SK-MEL-5 (cell line): ENCODE results near the gene SULT4A1. TPM values are rescaled to one million over a fixed set of nuclear protein-coding genes. Genes with fewer than 3 reads are reported as not detected.

Experiments
- DNase-seq: peaks from one replicate; pipeline ENCODE4 v3.0.0-alpha.2; 2016; ENCODE audit warnings: low read depth, low spot score
- in situ Hi-C: cut with HindIII; loops from 2 replicates; pipeline ENCODE4 v1.10.0; 2016; ENCODE audit warnings: low sequenced_read_pairs, high pct_unique_total_duplicates, low pct_unique_long_range_greater_than_20kb
- total RNA-seq: library from RNA; depleted of rRNA; stranded (reverse); fragments of >200 nt; shearing (Covaris generic); gene quantifications from 2 replicates; pipeline ENCODE4 v1.2.3, GENCODE V29; 2014

SULT4A1 gene
- total RNA-seq, 1 experiment from 2014 or later: 2.0 TPM

DNA sequence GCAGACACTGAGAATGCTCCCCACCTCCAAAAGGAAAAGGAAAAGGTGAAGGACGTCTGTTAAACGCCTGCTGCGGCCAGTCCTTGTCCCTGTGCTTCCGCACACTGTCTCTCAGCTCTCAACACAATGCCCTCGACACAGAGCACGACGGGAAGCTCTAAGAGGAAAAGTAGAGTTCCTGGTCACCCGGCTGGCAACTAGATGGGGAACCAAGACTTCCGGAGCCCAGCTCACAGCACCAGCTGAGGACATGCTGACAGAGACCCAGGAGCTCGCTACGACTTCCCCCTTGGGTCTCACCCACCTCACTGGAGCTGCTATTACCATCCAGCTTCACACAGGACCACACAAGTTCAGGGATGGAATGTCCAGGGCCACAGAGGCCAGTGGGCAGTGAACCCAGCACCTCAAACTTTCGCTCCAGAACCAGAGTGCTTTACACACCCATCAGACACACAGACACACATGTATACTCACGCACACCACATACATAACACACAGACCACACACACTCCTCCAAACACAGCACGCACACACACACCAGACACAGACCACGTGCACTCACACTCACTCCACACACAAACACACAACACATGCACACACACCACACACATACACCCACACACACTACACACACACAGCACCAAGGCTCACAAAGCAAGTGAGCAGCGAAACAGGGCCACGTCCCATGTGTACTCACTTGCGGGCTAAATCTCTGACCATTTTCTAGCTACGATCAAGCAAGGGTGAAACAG, 9.6 kb downstream of the SULT4A1 start:
- DNase-seq: no peak
- in situ Hi-C loops: no loop called here

DNA sequence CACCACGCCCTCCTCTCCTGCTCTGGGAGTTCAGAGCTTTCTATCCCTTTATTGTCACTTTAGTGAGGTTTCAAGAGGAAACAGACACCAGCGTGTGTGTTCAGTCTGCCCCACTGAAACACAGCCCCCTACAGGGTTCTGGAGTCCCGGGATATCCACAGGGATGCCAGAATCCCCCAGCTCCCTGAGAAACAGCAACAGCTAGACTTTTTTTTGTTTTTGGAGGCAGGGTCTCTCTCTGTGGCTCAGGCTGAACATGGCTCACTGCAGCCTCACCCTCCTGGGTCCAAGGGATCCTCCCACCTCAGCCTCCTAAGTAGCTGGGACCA, 10.4 kb downstream of the SULT4A1 start:
- DNase-seq: no peak
- in situ Hi-C loops: no loop called here

GRCh38 chr22:43851058-43851978, 11.0 kb downstream of the SULT4A1 start:
- DNase-seq: no peak
- in situ Hi-C loops: no loop called here

DNA sequence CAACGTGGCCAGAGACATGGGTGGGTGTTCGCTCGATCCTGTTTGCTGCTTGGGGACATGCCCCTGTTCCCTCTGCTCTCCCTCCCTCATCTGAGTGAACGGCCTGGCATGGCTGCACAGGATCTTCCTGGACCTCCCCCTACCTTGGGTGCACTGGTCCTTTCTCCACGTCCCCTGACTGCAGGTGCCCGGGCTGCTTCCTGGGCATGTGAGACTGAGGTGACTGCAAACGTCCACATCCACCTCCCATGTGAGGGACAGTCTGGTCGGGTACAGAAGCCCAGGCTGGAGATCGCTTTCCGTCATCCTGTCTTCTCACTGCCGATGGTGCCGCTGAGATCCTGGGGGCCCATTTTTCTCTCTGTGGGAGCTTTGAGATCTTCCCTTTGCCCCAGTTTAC, 11.8 kb downstream of the SULT4A1 start:
- no peak for DNase-seq
- in situ Hi-C loops: no loop called here

- in situ Hi-C loops: no loop called here
- DNase-seq: no peak
These were observed 12.6 kb downstream of the SULT4A1 start for GRCh38 chr22:43849731-43850130.

- DNase-seq: peak; percentile 34
- in situ Hi-C loops: no loop called here
These were observed 13.7 kb downstream of the SULT4A1 start for GRCh38 chr22:43848366-43849171.

DNA sequence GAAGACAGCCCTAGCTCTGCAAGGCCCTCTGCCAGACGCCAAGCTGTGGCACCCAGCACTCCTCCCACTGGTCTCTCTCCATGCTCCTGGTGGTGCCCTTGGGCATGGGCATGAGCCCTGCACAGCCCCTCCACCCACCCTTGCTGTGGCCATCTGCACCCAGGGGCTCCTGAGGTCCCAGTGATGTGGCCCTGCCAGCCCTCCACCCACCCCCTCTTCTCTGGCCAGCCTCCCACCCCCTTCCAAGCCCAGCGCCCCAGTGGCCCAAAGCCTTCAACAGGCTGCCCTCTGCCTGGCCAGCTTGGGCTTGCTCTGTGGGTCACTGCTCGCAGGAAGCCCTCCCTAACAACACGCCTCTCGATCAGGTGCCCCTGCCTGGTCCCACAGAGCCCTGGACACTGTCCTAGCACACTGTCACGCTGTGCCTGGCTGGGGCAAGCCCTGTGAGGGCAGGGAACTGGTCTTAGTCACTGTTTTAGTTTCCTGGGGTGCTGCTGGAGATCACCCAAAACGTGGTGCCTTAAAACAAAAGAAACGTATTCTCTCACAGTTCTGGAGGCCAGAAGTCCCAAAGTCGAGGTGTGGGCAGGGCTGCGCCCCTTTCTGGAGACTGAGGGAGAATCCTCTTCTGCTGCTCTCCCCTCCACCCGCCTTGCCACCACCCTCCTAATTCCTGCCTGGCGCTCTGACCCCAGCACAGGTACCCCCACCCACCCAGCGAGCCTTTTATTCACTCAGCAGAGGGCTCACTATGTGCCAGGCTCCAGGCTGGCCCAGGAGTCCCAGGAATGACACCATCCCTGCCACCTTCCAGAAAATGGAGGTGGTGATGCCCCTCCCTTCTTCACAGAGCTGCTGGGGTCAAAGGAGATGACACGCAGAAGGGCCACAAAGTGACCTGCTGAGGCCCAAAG, 14.7 kb downstream of the SULT4A1 start:
- DNase-seq: no peak
- in situ Hi-C loops: no loop called here

DNA sequence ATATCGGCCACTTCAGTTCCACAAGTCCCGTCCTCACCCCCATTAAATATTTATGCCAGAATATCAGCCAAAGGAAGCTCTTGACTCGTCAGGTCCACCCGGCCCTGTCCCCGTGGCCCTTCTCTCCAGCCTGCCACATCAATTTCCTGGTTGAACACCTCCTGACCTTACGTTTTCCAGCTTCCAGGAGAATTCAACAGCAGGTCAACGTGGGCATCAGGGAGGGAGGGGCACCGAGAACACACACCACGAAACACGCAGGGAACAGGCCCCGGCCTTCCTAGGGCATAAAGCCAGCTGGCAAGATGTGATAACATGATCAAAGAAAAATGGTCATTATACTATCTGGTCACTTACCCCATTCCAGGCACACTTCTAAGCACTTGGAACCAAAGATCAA, 15.3 kb downstream of the SULT4A1 start:
- in situ Hi-C loops: no loop called here
- no peak for DNase-seq

DNA sequence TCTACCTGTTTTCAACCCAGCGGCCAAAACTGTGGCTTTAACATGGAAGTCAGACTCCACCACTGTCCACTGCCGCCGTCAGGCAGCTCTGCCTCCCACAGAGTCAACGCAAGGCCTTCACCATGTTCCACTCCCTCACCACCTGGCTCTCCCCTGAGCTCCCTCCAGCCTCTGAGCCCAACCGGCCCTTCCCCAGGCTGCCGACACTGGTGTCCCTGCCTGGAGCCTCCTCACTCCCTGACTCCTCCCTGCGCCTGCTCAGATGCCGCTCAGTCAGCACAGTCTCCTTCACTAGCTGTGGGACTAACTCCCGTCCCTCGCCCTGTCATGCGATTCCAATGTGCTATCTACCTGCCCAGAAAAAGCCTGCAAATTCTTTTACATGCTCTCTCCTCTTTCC, 16.3 kb downstream of the SULT4A1 start:
- in situ Hi-C loops: no loop called here

GRCh38 chr22:43844560-43845545, 17.5 kb downstream of the SULT4A1 start:
- DNase-seq: no peak
- in situ Hi-C loops: no loop called here

More for the DNA sequence above, 16.3 kb downstream of the SULT4A1 start:
- no peak for DNase-seq

- no peak for DNase-seq
- in situ Hi-C loops: no loop called here
These were observed 18.4 kb downstream of the SULT4A1 start for GRCh38 chr22:43843783-43844530.

DNA sequence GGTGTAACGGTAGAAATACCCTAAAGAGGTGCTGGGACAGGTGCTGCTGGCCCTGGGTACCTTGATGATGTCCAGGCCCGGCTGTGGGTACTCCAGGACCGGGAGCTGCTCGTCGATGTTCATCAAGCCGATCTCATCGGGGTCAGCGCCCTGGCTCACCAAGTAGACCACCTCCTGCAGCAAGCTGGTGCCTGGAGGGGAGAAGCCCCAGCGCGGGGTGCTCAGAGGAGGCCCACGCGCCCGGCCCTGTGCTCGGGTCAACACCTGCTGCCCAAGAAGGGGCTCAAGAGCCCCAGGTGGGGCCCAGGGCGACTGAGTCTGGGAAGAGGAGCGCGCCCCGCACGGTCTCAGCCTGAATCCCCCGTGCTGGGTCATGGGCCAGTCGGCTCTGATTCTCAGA, 20.6 kb downstream of the SULT4A1 start:
- DNase-seq: no peak
- in situ Hi-C loops: no loop called here

GRCh38 chr22:43840851-43841250, 21.5 kb downstream of the SULT4A1 start:
- in situ Hi-C loops: no loop called here
- DNase-seq: no peak

DNA sequence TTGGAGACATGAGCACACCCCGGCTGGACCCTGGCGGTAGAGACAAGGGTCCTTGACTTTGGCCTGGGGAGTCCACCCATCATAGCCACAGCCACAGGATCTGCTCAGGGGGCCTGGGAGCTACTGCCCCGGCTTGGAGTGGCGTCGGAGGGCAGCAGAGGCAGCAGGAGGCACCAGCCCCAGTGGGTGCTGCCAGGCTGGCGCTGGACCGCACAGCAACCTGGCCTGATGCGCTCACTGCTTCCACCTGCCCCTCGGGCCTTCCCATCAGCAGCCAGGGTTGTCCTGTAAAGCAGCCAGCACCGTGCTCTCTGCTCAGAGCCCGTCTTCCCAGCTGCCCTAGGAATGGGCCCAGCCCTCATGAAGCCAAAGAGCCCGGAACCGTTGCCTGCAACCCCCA, 21.9 kb downstream of the SULT4A1 start:
- in situ Hi-C loops: no loop called here
- no peak for DNase-seq

DNA sequence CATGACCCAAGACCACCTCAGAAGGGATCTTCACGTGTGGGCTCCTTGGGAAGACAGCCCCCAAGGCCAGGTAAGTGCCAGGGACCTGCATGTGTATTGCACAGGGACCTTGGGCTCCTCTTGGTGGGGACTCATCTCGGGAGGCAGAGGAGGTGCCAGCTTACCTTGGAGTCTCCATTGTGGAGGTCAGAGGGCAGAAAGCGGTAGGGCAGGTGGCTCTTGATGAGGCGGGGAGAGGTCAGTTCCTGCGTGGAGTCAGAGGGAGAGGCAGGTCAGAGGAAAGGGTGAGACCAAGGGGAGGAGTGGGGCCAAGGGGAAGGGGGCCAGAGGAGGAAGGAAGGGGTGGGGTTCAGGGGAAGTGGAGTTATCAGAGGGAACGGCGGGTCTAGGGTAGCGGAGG, 22.5 kb downstream of the SULT4A1 start:
- DNase-seq: no peak
- in situ Hi-C loops: no loop called here
